ENCODE results near the gene RGL2.
"Not testable (repeated sequence)": the region's sequence is repeated elsewhere in the genome, so short reads cannot be mapped to it uniquely, and the experiment has no call there.

RGL2 gene

DNA sequence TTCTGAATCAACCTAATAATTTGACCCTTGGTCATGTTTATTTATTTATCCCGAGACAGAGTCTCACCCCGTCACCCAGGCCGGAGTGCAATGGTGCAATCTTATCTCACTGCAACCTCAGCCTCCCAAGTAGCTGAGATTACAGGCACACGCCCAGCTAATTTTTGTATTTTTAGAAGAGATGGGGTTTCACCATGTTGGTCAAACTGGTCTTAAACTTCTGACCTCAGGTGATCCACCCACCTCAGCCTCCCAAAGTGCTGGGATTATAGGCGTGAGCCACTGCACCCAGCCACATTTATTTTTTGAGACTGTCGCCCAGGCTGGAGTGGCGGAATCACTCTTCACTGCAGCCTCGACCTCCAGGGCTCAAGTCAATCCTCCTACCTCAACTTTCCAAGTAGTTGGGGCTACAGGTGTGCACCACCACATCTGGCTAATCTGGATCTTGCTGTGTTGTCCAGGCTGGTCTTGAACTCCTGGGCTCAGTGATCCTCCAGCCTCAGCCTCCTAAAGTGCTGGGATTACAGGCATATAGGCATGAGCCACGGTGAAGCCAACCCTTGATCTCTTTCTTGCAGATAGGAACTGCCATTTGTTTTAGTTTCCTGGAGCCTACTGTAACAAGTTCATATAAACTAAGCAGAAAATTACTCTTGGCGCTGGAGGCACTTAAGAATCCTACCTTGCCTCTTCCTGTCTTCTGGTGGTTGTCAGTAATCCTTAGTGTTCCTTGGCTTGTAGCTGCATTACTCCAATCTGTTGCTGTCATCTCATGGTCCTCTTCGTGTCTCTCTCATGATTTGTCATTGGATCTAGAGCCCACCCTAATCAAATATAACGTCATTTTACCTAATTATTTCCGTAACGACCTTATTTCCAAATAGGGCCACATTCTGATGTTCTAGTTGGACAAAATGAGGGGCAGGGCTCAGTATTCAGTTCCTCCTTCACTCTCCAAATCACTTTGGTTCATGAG, 24.5 kb downstream of the RGL2 start:
- no peak for DNase-seq (ENCODE audit: low spot score)

GRCh38 chr6:33273129-33273923, 25.4 kb downstream of the RGL2 start:
- no peak for DNase-seq (ENCODE audit: low spot score)

GRCh38 chr6:33272275-33273128, 26.2 kb downstream of the RGL2 start:
- no peak for DNase-seq (ENCODE audit: low spot score)

GRCh38 chr6:33271468-33272274, 27.1 kb downstream of the RGL2 start, which contains the start of the genes RPS18 and VPS52:
Gene RPS18, plus strand, starts transcription at chr6:33272075. Its CDS starts 45 bp downstream, at chr6:33272120.
Gene VPS52, minus strand, starts transcription at chr6:33271876. Its CDS starts 201 bp downstream, at chr6:33271675.
- DNase-seq (ENCODE audit: low spot score), result peak; percentile 91

GRCh38 chr6:33271117-33271467, 27.6 kb downstream of the RGL2 start:
- DNase-seq (ENCODE audit: low spot score), result no peak

GRCh38 chr6:33264015-33264414, 34.7 kb downstream of the RGL2 start:
- no peak for DNase-seq (ENCODE audit: low spot score)

- DNase-seq (ENCODE audit: low spot score), result not testable (repeated sequence)
These were observed 36.3 kb downstream of the RGL2 start for GRCh38 chr6:33262490-33262889.

GRCh38 chr6:33259032-33259431, 39.7 kb downstream of the RGL2 start:
- DNase-seq (ENCODE audit: low spot score), result no peak

DNA sequence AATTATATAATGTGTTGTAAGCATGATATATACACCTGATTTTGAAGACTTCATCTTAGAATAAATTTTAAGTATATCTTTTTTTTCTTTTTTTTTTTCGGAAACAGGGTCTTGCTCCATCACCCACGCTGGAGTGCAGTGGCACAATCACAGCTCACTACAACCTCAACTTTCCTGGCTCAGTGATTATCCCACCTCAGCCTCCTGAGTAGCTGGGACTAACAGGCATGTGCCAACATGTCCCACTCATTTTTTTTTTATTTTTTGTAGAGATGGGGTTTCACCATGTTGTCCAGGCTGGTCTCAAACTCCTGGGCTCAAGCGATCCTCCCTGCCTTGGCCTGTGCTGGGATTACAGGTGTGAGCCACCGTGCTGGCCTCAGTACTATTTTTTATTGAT, 44.2 kb downstream of the RGL2 start:
- DNase-seq (ENCODE audit: low spot score), result no peak

DNA sequence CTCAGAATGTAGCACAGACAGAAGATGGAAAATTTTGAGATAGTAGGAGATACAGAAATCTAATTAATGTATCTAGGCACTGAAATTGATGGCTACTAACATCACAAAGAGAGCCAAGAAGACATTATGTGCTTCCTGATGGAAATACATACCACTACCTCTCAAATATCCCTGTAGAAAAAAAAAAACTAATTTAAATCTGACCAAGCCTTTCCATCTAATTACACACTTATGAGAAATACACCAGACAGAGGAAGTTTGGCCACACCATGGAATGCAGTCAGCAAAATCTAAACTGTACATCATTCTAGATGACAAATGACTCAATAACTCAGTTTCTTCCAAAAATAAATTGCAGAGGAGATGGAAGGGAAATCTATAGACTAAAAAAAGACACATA, 46.0 kb downstream of the RGL2 start:
- DNase-seq (ENCODE audit: low spot score), result no peak

GRCh38 chr6:33251395-33252012, 47.2 kb downstream of the RGL2 start:
- DNase-seq (ENCODE audit: low spot score), result no peak

- DNase-seq (ENCODE audit: low spot score), result no peak
These were observed 48.0 kb downstream of the RGL2 start for GRCh38 chr6:33250731-33251130.

DNA sequence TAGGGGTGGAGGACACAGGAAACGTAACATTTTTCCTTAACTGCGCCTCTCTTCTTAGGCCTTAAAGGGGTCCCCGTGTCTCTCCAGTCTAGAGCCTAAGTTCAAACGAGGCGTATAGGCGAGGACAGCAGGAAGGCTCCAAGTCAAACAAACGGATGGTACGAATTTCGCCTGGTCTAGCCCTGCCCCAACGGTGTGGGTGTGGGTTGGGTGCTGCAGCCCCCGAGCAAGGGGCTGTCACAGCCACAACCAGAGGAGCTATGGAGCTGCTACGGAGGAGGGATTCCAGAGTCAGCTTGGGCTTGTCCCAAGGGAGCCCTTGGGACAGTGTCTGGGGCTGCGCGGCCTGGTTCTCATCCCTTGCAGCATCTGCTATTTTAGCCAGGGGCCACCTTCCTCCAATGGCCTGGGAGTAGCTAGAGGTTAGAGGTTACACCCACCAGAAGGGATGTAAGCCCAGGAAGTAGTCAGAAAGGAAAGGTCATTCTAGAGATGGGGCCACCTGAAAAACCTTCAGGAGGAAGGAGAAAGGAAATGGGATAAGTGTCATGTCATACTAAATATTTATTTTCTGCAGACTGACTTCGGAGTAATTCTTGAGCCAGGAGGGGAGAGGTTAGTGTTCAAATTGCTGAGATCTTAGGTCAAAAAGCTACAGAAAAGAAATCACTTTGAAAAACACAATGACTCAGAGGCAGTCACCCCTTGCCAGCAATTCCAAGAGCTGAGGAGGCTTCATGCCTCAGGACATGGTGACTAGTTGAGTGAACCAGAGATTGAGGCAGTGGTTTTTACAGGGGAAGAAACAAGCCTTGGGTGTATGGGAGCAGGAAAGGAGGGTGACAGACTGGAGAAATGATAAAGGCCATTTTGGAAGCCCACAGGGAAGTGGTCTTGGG, 48.8 kb downstream of the RGL2 start:
- no peak for DNase-seq (ENCODE audit: low spot score)

DNA sequence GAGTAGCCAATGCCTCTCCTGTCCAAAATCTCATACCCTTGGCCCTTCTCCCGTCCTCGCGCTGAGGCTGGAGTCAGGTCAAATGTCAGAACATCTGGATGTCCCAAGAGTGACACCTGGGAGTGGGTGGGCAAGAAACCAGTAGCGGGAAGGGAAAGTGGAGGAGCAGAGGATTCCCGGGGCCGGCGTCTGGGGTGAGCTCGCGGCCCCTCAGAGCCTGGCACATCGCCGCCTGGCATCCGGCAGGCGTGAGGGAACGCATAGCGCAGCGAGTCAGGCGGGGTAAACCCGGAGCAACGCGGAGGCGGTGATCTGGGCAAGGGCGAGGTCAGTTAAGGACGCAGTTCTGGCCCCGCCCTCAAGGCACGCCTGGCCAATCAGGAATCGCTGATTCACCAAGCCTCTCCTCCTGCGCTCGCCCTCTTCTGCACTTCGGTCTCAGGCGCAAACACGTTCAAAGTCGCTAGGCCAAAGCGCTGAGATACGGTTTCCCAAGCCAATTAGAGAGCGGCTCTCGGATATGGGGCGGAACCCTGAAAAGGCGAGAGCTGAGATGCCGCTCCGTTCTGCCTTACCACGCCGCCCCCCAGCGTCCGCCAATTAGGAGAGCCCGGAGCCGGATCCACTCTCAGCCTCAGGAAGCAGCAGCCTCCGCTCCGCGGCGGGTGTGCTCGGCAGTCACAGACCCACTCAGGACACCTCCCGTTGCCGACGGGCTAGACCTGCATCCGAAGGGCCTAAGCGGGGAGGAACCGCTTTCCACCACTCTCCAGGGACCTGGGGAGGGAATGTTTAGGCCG, 49.6 kb downstream of the RGL2 start:
- peak; percentile 90 for DNase-seq (ENCODE audit: low spot score)

GRCh38 chr6:33248643-33248931, 50.2 kb downstream of the RGL2 start:
- DNase-seq (ENCODE audit: low spot score), result peak; percentile 26

GRCh38 chr6:33247977-33248642, 50.6 kb downstream of the RGL2 start:
- peak; percentile 80 for DNase-seq (ENCODE audit: low spot score)

DNA sequence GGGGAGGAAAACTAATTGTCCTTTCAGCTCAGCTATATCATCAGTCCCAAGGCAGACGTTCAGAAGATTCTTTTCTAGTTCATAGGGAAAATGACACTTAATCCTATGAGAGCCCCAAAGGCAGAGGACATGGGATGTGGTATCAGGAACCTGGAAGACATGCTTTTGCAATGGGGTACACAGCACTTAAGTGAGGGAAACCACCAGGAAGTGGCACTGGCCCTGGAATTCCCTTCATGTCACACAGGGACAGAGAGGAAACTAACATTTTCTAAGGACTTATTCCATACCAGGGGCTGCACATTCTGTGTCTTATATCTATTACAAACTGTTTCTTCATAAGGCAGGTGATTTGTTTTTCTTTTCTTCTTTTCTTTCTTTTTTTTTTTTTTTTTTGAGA, 55.3 kb downstream of the RGL2 start:
- no peak for DNase-seq (ENCODE audit: low spot score)

- DNase-seq (ENCODE audit: low spot score), result no peak
These were observed 56.8 kb downstream of the RGL2 start for GRCh38 chr6:33241968-33242367.

All from germinal center (tissue), 1 donor.